ENCODE results near the gene PIAS4. TPM values are rescaled to one million over a fixed set of nuclear protein-coding genes. Genes with fewer than 3 reads are reported as not detected.

Gene PIAS4
- total and polyA plus RNA-seq, 9 of the 15 experiments (the other 6 are each of a cell fraction or from before 2014, with no cell fraction given) = 0.27 to 34.9 (median 14.4) TPM

DNA sequence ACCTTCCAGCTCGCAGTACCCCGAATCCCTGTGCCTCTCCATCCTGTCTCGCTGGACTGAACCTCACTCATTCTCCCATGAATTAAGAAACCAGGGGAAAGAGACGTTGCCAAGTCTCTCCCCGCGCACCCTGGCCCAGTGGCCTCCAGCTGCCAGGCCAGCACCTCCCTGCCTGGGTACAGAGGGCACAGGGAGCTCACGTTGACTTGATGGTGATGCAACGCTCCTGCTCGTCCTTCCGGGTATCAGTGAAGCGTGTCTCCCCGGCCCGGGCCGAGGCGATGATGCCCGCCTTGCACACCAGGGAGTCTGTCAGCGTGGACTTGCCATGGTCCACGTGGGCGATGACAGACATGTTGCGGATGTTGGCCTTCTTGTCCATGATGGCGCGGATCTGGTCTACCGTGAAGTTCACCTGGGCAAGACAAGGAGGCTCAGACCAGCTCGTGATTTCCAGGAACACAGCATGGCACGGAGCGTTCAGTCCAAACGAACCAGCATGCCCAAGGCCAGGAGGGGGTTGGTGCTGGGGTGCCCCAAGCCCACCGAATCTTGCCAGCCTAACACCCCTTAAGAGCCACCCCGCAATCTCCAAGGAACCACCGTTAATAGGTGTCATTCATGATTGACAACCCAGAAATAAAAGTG, 23.5 kb upstream of the PIAS4 start (continued):
- no peak for TF ChIP-seq ZNF75A (CRISPR knock-in tag; IDR thresholded peaks at IDR 0.05)
- 0 out of 2 replicates have a peak, but pooled peaks have one; percentile 48 for TF ChIP-seq FOXK1 (CRISPR knock-in tag; IDR thresholded peaks at IDR 0.05; ENCODE audit: borderline replicate concordance)
- TF ChIP-seq ZNF232 (CRISPR knock-in tag; IDR thresholded peaks at IDR 0.05) = 0 out of 2 replicates have a peak, but pooled peaks have one; percentile 73
- TF ChIP-seq HDAC2 (IDR thresholded peaks at IDR 0.05) = peak; percentile 29; the same call in 1 of the 2 replicates
- TF ChIP-seq E2F4 (CRISPR knock-in tag; IDR thresholded peaks at IDR 0.05; ENCODE audit: low read depth) = peak; percentile 72; the same call in 1 of the 2 replicates
- TF ChIP-seq SIN3B (IDR thresholded peaks at IDR 0.05; ENCODE audit: low read depth) = no peak
- TF ChIP-seq PCBP2 (IDR thresholded peaks at IDR 0.05; ENCODE audit: low read depth, low read length, poor library complexity, severe bottlenecking) = no peak
- TF ChIP-seq ZBTB49 (CRISPR knock-in tag; IDR thresholded peaks at IDR 0.05; ENCODE audit: borderline replicate concordance) = no peak
- TF ChIP-seq KAT2B (IDR thresholded peaks at IDR 0.05; ENCODE audit: low read depth, low read length) = no peak
- TF ChIP-seq NONO (IDR thresholded peaks at IDR 0.05; ENCODE audit: low read depth in 2 of 2, low read length in 1 of 2) = no peak
- no peak for TF ChIP-seq ETV6 (IDR thresholded peaks at IDR 0.05; ENCODE audit: borderline replicate concordance in 1 of 2, low read depth in 2 of 2, low read length in 1 of 2)
- TF ChIP-seq ETV6 (CRISPR knock-in tag; IDR thresholded peaks at IDR 0.05; ENCODE audit: borderline replicate concordance) = no peak
- no peak for TF ChIP-seq SAFB2 (IDR thresholded peaks at IDR 0.05; ENCODE audit: borderline replicate concordance, low read depth, low read length, severe bottlenecking)
- TF ChIP-seq, protein P1, sequence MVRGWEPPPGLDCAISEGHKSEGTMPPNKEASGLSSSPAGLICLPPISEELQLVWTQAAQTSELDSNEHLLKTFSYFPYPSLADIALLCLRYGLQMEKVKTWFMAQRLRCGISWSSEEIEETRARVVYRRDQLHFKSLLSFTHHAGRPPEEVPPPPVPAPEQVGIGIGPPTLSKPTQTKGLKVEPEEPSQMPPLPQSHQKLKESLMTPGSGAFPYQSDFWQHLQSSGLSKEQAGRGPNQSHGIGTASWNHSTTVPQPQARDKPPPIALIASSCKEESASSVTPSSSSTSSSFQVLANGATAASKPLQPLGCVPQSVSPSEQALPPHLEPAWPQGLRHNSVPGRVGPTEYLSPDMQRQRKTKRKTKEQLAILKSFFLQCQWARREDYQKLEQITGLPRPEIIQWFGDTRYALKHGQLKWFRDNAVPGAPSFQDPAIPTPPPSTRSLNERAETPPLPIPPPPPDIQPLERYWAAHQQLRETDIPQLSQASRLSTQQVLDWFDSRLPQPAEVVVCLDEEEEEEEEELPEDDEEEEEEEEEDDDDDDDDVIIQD (CRISPR knock-in tag; IDR thresholded peaks at IDR 0.05) = no peak
- no peak for TF ChIP-seq TFAM (CRISPR knock-in tag; conservative IDR thresholded peaks at IDR 0.05)
- no peak for TF ChIP-seq NRF1 (conservative IDR thresholded peaks at IDR 0.05 in 1 of 2, IDR thresholded peaks at IDR 0.05 in 1 of 2)
- TF ChIP-seq HLTF (IDR thresholded peaks at IDR 0.05) = no peak
- TF ChIP-seq KLF6 (CRISPR knock-in tag; IDR thresholded peaks at IDR 0.05; ENCODE audit: borderline replicate concordance) = no peak
- TF ChIP-seq, protein P2, sequence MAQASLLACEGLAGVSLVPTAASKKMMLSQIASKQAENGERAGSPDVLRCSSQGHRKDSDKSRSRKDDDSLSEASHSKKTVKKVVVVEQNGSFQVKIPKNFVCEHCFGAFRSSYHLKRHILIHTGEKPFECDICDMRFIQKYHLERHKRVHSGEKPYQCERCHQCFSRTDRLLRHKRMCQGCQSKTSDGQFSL (CRISPR knock-in tag; IDR thresholded peaks at IDR 0.05) = no peak; the same call in 1 of the 2 replicates
- TF ChIP-seq, protein P2 (tag; IDR thresholded peaks at IDR 0.05) = no peak
- TF ChIP-seq SETDB1 (IDR thresholded peaks at IDR 0.05; ENCODE audit: low read length) = no peak
- no peak for TF ChIP-seq ZNF311 (CRISPR knock-in tag; IDR thresholded peaks at IDR 0.05)
